SK-N-MC (cell line): ENCODE data around the gene GAP43.

Experiments
- EZH2 ChIP-seq: fragments of 200-600 bp; sonication (generic); IDR thresholded peaks from one replicate; pipeline ENCODE4 v1.6.1; 2017; ENCODE audit warnings: antibody characterized with exemption
- FOXP2 ChIP-seq: optimal IDR thresholded peaks from 2 replicates; pipeline ENCODE3; 2011; ENCODE audit warnings: mild to moderate bottlenecking, moderate library complexity; ENCODE audit not compliant: insufficient read depth; ENCODE audit errors: extremely low read length, control extremely low read depth
- POLR2AphosphoS5 ChIP-seq: IDR thresholded peaks from 2 replicates; pipeline ENCODE4 v1.6.1; 2012; ENCODE audit warnings: mild to moderate bottlenecking, low read depth, low read length, borderline replicate concordance

- no peak for TF ChIP-seq POLR2AphosphoS5
- TF ChIP-seq EZH2 = no peak
- TF ChIP-seq FOXP2 = no peak
These were observed 1.6 kb downstream of the GAP43 start for GRCh38 chr3:115624901-115625300.
